ENCODE data around the gene ALDOB. TPM values are rescaled to one million over a fixed set of nuclear protein-coding genes. Genes with fewer than 3 reads are reported as not detected.

ALDOB gene
- total RNA-seq, 1 donor from 2014 or later: not detected

DNA sequence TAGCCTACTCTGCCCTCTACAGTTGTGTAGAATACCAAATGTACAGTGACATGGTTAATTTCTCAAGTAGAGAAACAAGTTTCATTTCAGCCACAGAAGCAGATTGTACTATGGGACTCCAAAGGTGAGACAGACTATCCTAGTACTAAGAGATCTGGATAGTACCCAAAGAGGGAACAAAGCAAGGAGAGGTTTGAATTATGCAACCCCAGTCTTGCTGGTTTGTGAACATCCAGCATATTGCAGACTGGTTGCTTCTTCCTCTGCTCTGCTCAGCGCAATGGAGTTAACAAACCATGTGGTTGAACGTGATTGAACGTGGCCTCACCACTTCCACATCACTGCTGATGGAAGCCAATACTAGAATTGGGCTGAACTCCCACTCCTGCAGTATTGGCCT is 43.3 kb upstream of the ALDOB start:
- Mint-ChIP-seq H3K27ac (ENCODE audit: unreplicated experiment) (no peak overlapping the region), H3K4me1 (ENCODE audit: low read depth, unreplicated experiment) (peaks cover 17% of the 10 kb centered on the region), H3K9me3 (ENCODE audit: unreplicated experiment) (peaks cover 4% of the 10 kb centered on the region), H3K27me3 (ENCODE audit: unreplicated experiment) (peaks cover 2% of the 10 kb centered on the region), H3K4me3 (ENCODE audit: unreplicated experiment) (no peak overlapping the region), H3K36me3 (ENCODE audit: unreplicated experiment) (peaks cover 10% of the 10 kb centered on the region)
- no peak for DNase-seq
- TF ChIP-seq, protein P1, sequence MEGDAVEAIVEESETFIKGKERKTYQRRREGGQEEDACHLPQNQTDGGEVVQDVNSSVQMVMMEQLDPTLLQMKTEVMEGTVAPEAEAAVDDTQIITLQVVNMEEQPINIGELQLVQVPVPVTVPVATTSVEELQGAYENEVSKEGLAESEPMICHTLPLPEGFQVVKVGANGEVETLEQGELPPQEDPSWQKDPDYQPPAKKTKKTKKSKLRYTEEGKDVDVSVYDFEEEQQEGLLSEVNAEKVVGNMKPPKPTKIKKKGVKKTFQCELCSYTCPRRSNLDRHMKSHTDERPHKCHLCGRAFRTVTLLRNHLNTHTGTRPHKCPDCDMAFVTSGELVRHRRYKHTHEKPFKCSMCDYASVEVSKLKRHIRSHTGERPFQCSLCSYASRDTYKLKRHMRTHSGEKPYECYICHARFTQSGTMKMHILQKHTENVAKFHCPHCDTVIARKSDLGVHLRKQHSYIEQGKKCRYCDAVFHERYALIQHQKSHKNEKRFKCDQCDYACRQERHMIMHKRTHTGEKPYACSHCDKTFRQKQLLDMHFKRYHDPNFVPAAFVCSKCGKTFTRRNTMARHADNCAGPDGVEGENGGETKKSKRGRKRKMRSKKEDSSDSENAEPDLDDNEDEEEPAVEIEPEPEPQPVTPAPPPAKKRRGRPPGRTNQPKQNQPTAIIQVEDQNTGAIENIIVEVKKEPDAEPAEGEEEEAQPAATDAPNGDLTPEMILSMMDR (IDR thresholded peaks at IDR 0.05; ENCODE audit: partially characterized antibody, unreplicated experiment): no peak

DNA sequence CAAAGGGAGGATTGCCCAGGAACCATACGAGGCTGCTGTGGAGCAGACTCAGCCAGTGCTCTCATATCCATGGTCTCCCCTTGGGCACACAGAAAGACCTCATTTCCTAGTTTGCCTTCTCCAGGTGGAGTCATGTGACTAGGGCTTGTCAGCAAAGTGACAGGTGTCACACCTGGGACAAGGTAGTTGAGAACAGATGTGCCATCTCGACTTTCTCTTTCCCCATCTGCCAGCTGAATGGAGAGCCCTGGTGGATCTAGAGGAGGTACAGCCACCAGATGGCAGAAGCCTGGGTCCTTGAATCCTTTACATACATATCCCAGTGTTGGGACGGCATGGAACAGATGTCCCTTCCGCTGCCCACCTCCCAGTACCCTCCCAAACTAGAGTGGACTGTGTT is 42.9 kb upstream of the ALDOB start:
- DNase-seq: no peak
- no peak overlapping the region for H3K27ac Mint-ChIP-seq (ENCODE audit: unreplicated experiment)
- peaks cover 2% of the 10 kb centered on the region for H3K27me3 Mint-ChIP-seq (ENCODE audit: unreplicated experiment)
- H3K9me3 Mint-ChIP-seq (ENCODE audit: unreplicated experiment): peaks cover 4% of the 10 kb centered on the region
- TF ChIP-seq, protein P1 (IDR thresholded peaks at IDR 0.05; ENCODE audit: partially characterized antibody, unreplicated experiment): no peak
- H3K4me3 Mint-ChIP-seq (ENCODE audit: unreplicated experiment): no peak overlapping the region
- H3K4me1 Mint-ChIP-seq (ENCODE audit: low read depth, unreplicated experiment): peaks cover 17% of the 10 kb centered on the region
- H3K36me3 Mint-ChIP-seq (ENCODE audit: unreplicated experiment): peaks cover 10% of the 10 kb centered on the region

DNA sequence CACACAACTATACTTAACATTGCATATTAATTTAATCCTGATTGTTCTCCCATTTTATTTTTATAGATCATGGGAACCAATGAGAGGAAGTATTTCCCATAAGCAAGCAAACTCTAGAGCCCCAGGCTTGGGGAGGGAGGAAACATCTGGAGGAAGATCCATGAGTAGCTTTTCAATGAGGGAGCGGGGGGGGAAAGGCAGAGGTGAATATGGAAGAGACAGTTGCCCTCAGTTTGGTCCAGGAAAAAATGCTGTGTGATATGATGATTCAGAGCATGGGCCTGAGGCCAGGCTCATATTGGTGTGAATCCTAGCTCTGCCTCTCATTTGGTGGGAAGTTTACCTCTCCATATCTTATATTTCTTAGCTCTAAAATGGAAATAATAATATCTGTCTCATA is 42.2 kb upstream of the ALDOB start:
- peaks cover 17% of the 10 kb centered on the region for H3K4me1 Mint-ChIP-seq (ENCODE audit: low read depth, unreplicated experiment)
- H3K27me3 Mint-ChIP-seq (ENCODE audit: unreplicated experiment): peaks cover 2% of the 10 kb centered on the region
- peaks cover 10% of the 10 kb centered on the region for H3K36me3 Mint-ChIP-seq (ENCODE audit: unreplicated experiment)
- TF ChIP-seq, protein P1 (IDR thresholded peaks at IDR 0.05; ENCODE audit: partially characterized antibody, unreplicated experiment): no peak
- H3K4me3 Mint-ChIP-seq (ENCODE audit: unreplicated experiment): no peak overlapping the region
- H3K27ac Mint-ChIP-seq (ENCODE audit: unreplicated experiment): no peak overlapping the region
- peaks cover 4% of the 10 kb centered on the region for H3K9me3 Mint-ChIP-seq (ENCODE audit: unreplicated experiment)
- DNase-seq: no peak

DNA sequence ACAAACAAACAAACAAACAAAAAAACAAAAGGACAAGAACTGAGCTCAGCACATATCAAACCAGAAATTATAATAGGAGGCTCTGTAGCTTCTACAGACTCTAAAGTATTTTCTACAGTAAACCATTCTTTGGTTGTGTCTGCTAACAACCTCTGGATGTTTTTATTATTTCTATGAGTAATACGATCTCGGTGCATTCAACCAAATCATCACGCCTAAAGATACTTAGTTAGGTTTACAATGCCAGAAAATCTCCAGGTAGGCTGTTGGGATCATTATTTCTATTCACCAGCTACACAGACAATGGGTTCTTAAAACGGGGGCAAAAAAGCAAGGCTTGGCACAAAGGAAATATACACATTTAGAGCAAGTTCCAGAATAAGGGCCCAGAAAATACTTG is 41.6 kb upstream of the ALDOB start:
- H3K4me3 Mint-ChIP-seq (ENCODE audit: unreplicated experiment): no peak overlapping the region
- H3K36me3 Mint-ChIP-seq (ENCODE audit: unreplicated experiment): peaks cover 10% of the 10 kb centered on the region
- H3K27ac Mint-ChIP-seq (ENCODE audit: unreplicated experiment): no peak overlapping the region

DNA sequence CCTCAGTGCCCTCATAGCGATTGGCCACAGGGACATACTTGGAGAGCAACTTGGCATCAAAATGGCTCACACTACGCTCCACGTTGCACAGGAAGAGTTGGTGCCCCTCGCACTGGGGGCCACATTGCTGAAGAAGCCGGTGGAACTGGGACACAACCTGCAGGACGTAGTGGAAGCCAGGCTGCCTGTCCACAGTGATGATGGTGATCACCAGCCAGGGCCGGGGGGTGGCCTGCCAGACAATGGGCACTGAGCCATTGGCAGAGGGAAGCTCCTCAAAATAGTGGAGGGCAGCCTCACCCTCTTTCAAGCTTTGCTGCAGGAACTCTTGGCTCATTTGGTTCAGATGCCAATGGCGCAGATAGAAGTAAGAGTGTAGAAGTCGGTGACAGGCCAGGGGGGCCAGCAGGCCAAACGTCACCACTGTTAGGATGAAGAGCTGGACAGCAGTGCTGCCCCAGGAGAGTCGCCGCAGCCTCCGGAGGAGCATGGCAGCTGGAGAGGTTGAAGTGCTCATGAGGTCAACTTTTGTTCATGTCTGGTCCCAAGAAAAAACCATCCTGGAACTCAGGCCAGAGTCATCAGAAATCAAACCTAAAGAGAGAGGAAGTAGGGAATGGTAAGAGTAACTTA is 41.1 kb upstream of the ALDOB start:
- DNase-seq: no peak
- Mint-ChIP-seq H3K9me3 (ENCODE audit: unreplicated experiment) (peaks cover 4% of the 10 kb centered on the region), H3K27me3 (ENCODE audit: unreplicated experiment) (peaks cover 2% of the 10 kb centered on the region), H3K36me3 (ENCODE audit: unreplicated experiment) (peaks cover 10% of the 10 kb centered on the region), H3K4me3 (ENCODE audit: unreplicated experiment) (no peak overlapping the region), H3K27ac (ENCODE audit: unreplicated experiment) (no peak overlapping the region), H3K4me1 (ENCODE audit: low read depth, unreplicated experiment) (peaks cover 17% of the 10 kb centered on the region)
- TF ChIP-seq, protein P1 (IDR thresholded peaks at IDR 0.05; ENCODE audit: partially characterized antibody, unreplicated experiment): no peak

More for the DNA sequence above, 41.6 kb upstream of the ALDOB start:
- TF ChIP-seq, protein P1 (IDR thresholded peaks at IDR 0.05; ENCODE audit: partially characterized antibody, unreplicated experiment): no peak
- Mint-ChIP-seq H3K9me3 (ENCODE audit: unreplicated experiment) (peaks cover 4% of the 10 kb centered on the region), H3K27me3 (ENCODE audit: unreplicated experiment) (peaks cover 2% of the 10 kb centered on the region), H3K4me1 (ENCODE audit: low read depth, unreplicated experiment) (peaks cover 17% of the 10 kb centered on the region)
- no peak for DNase-seq
